Activated CD4-positive, alpha-beta memory T cell treated with anti-CD3 and anti-CD28 coated beads, Interleukin-2, amount 10 ng/mL, durations not matched to agents 7 days and 5 days (primary cell): ENCODE results near the gene ENPP1. TPM values are rescaled to one million over a fixed set of nuclear protein-coding genes. Genes with fewer than 3 reads are reported as not detected.

ENCODE experiments used
- CTCF ChIA-PET: fragments of 350-600 bp; sonication (Branson Sonifier 250); formaldehyde crosslinking; loops from one replicate; lab custom pipeline; 2021; ENCODE audit warnings: antibody characterized with exemption, inconsistent platforms; lab: Charles Lee
- POLR2A ChIA-PET: fragments of 350-600 bp; sonication (Branson Sonifier 250); formaldehyde crosslinking; loops from one replicate; lab custom pipeline; 2021; ENCODE audit warnings: antibody characterized with exemption; lab: Charles Lee
- DNase-seq: peaks from one replicate; pipeline ENCODE4 v3.0.0-alpha.2; 2020
- H3K27ac Mint-ChIP-seq: one replicate; pipeline ENCODE4 v1.8.0; 2021; ENCODE audit warnings: mild to moderate bottlenecking, mixed read lengths
- H3K27me3 Mint-ChIP-seq: one replicate; pipeline ENCODE4 v1.8.0; 2021; ENCODE audit warnings: mixed read lengths
- H3K36me3 Mint-ChIP-seq: one replicate; pipeline ENCODE4 v1.8.0; 2021; ENCODE audit warnings: low read depth, mixed read lengths
- H3K4me1 Mint-ChIP-seq: one replicate; pipeline ENCODE4 v1.8.0; 2021; ENCODE audit warnings: mixed read lengths
- H3K4me3 Mint-ChIP-seq: one replicate; pipeline ENCODE4 v1.8.0; 2021; ENCODE audit warnings: mild to moderate bottlenecking, mixed read lengths
- H3K9me3 Mint-ChIP-seq: one replicate; pipeline ENCODE4 v1.8.0; 2021; ENCODE audit warnings: mixed read lengths
- total RNA-seq, 2 experiments: library from RNA; stranded (reverse); gene quantifications; one replicate each; pipeline ENCODE4 v1.2.3, GENCODE V29; 2021

ENPP1 gene
- total RNA-seq, 2 experiments from 2014 or later, result 0.48 to 0.53 TPM

GRCh38 chr6:131823276-131823902 lies 15.6 kb downstream of the ENPP1 start:
- Mint-ChIP-seq H3K4me1 (no peaks in the 10 kb centered on the region), H3K4me3 (no peak overlapping the region), H3K36me3 (no peaks in the 10 kb centered on the region), H3K27me3 (peaks cover 21% of the 10 kb centered on the region), H3K27ac (no peak overlapping the region), H3K9me3 (no peaks in the 10 kb centered on the region)
- DNase-seq, result no peak
- ChIA-PET POLR2A (no interaction called here), CTCF (no interaction called here)

GRCh38 chr6:131825946-131826345 lies 18.1 kb downstream of the ENPP1 start:
- Mint-ChIP-seq H3K9me3 (no peaks in the 10 kb centered on the region), H3K36me3 (no peaks in the 10 kb centered on the region), H3K27ac (no peak overlapping the region), H3K27me3 (peaks cover 21% of the 10 kb centered on the region), H3K4me3 (no peak overlapping the region), H3K4me1 (no peaks in the 10 kb centered on the region)
- ChIA-PET CTCF (interaction anchor here (0.6 kb wide), 1 partner anchor 23 kb away, joined by 4 read pairs; no protein-coding TSS in a partner anchor), POLR2A (no interaction called here)
- DNase-seq, result no peak

GRCh38 chr6:131828080-131828479 lies 20.3 kb downstream of the ENPP1 start:
- Mint-ChIP-seq H3K9me3 (no peaks in the 10 kb centered on the region), H3K27me3 (peaks cover 16% of the 10 kb centered on the region), H3K27ac (no peak overlapping the region), H3K4me1 (no peaks in the 10 kb centered on the region), H3K4me3 (no peak overlapping the region), H3K36me3 (no peaks in the 10 kb centered on the region)
- CTCF ChIA-PET, result interaction anchor here (1.0 kb wide), 1 partner anchor 18 kb away, joined by 3 read pairs; no protein-coding TSS in a partner anchor
- POLR2A ChIA-PET, result no interaction called here
- no peak for DNase-seq

GRCh38 chr6:131828951-131829350 lies 21.1 kb downstream of the ENPP1 start:
- no peaks in the 10 kb centered on the region for H3K4me1 Mint-ChIP-seq
- H3K27ac Mint-ChIP-seq, result no peak overlapping the region
- no peak for DNase-seq
- no peak overlapping the region for H3K4me3 Mint-ChIP-seq
- no peaks in the 10 kb centered on the region for H3K9me3 Mint-ChIP-seq
- H3K27me3 Mint-ChIP-seq, result peaks cover 10% of the 10 kb centered on the region
- ChIA-PET CTCF (no interaction called here), POLR2A (no interaction called here)
- H3K36me3 Mint-ChIP-seq, result no peaks in the 10 kb centered on the region

- POLR2A ChIA-PET, result no interaction called here
- H3K4me3 Mint-ChIP-seq, result no peak overlapping the region
These were observed 23.6 kb downstream of the ENPP1 start for GRCh38 chr6:131831392-131831791.

GRCh38 chr6:131831886-131832285 lies 24.1 kb downstream of the ENPP1 start:
- no peaks in the 10 kb centered on the region for H3K36me3 Mint-ChIP-seq
- DNase-seq, result no peak
- CTCF ChIA-PET, result interaction anchor here (0.6 kb wide), 1 partner anchor 116 kb away, joined by 3 read pairs; no protein-coding TSS in a partner anchor

More at GRCh38 chr6:131831392-131831791, 23.6 kb downstream of the ENPP1 start:
- CTCF ChIA-PET, result no interaction called here
- Mint-ChIP-seq H3K9me3 (no peaks in the 10 kb centered on the region), H3K27ac (no peak overlapping the region), H3K36me3 (no peaks in the 10 kb centered on the region), H3K27me3 (peaks cover 9% of the 10 kb centered on the region), H3K4me1 (no peaks in the 10 kb centered on the region)
- DNase-seq, result no peak

GRCh38 chr6:131832363-131832762 lies 24.5 kb downstream of the ENPP1 start:
- Mint-ChIP-seq H3K27me3 (peaks cover 6% of the 10 kb centered on the region), H3K36me3 (no peaks in the 10 kb centered on the region), H3K9me3 (no peaks in the 10 kb centered on the region), H3K4me1 (no peaks in the 10 kb centered on the region), H3K4me3 (no peak overlapping the region), H3K27ac (no peak overlapping the region)
- POLR2A ChIA-PET, result no interaction called here
- no peak for DNase-seq
- CTCF ChIA-PET, result interaction anchor here (0.6 kb wide), 1 partner anchor 117 kb away, joined by 3 read pairs; no protein-coding TSS in a partner anchor

More at GRCh38 chr6:131831886-131832285, 24.1 kb downstream of the ENPP1 start:
- Mint-ChIP-seq H3K27me3 (peaks cover 6% of the 10 kb centered on the region), H3K4me3 (no peak overlapping the region), H3K4me1 (no peaks in the 10 kb centered on the region), H3K27ac (no peak overlapping the region), H3K9me3 (no peaks in the 10 kb centered on the region)
- POLR2A ChIA-PET, result no interaction called here

GRCh38 chr6:131838051-131838450 lies 30.2 kb downstream of the ENPP1 start:
- CTCF ChIA-PET, result no interaction called here
- Mint-ChIP-seq H3K9me3 (no peaks in the 10 kb centered on the region), H3K27ac (no peak overlapping the region), H3K4me3 (no peak overlapping the region), H3K27me3 (peaks cover 5% of the 10 kb centered on the region), H3K4me1 (no peaks in the 10 kb centered on the region), H3K36me3 (no peaks in the 10 kb centered on the region)
- POLR2A ChIA-PET, result no interaction called here
- DNase-seq, result no peak

GRCh38 chr6:131839388-131839787 lies 31.6 kb downstream of the ENPP1 start:
- no peak for DNase-seq
- no peaks in the 10 kb centered on the region for H3K36me3 Mint-ChIP-seq
- POLR2A ChIA-PET, result no interaction called here
- H3K27ac Mint-ChIP-seq, result no peak overlapping the region
- H3K9me3 Mint-ChIP-seq, result no peaks in the 10 kb centered on the region
- peaks cover 5% of the 10 kb centered on the region for H3K27me3 Mint-ChIP-seq
- CTCF ChIA-PET, result no interaction called here
- H3K4me3 Mint-ChIP-seq, result no peak overlapping the region
- no peaks in the 10 kb centered on the region for H3K4me1 Mint-ChIP-seq

- H3K4me3 Mint-ChIP-seq, result no peak overlapping the region
- no peaks in the 10 kb centered on the region for H3K9me3 Mint-ChIP-seq
- H3K4me1 Mint-ChIP-seq, result no peaks in the 10 kb centered on the region
- H3K27me3 Mint-ChIP-seq, result peaks cover 5% of the 10 kb centered on the region
- no peak for DNase-seq
- ChIA-PET POLR2A (no interaction called here), CTCF (no interaction called here)
- H3K27ac Mint-ChIP-seq, result no peak overlapping the region
- H3K36me3 Mint-ChIP-seq, result no peaks in the 10 kb centered on the region
These were observed 32.6 kb downstream of the ENPP1 start for GRCh38 chr6:131840441-131840840.

GRCh38 chr6:131840936-131841583 lies 33.2 kb downstream of the ENPP1 start:
- ChIA-PET CTCF (no interaction called here), POLR2A (no interaction called here)
- Mint-ChIP-seq H3K9me3 (no peaks in the 10 kb centered on the region), H3K36me3 (no peaks in the 10 kb centered on the region), H3K4me3 (no peak overlapping the region), H3K4me1 (no peaks in the 10 kb centered on the region), H3K27me3 (peaks cover 5% of the 10 kb centered on the region), H3K27ac (no peak overlapping the region)
- no peak for DNase-seq

GRCh38 chr6:131843768-131844167 lies 35.9 kb downstream of the ENPP1 start:
- CTCF ChIA-PET, result no interaction called here
- Mint-ChIP-seq H3K27me3 (peaks cover 5% of the 10 kb centered on the region), H3K4me3 (no peak overlapping the region), H3K9me3 (no peaks in the 10 kb centered on the region), H3K36me3 (no peaks in the 10 kb centered on the region), H3K27ac (no peak overlapping the region), H3K4me1 (no peaks in the 10 kb centered on the region)
- POLR2A ChIA-PET, result no interaction called here
- no peak for DNase-seq

GRCh38 chr6:131844243-131844841 lies 36.5 kb downstream of the ENPP1 start:
- no peak overlapping the region for H3K27ac Mint-ChIP-seq
- ChIA-PET CTCF (interaction anchor here (1.0 kb wide), 1 partner anchor 66 kb away, joined by 3 read pairs; no protein-coding TSS in a partner anchor), POLR2A (no interaction called here)
- H3K4me1 Mint-ChIP-seq, result no peaks in the 10 kb centered on the region
- no peak for DNase-seq
- H3K9me3 Mint-ChIP-seq, result no peaks in the 10 kb centered on the region
- H3K4me3 Mint-ChIP-seq, result no peak overlapping the region
- H3K36me3 Mint-ChIP-seq, result no peaks in the 10 kb centered on the region
- H3K27me3 Mint-ChIP-seq, result peaks cover 3% of the 10 kb centered on the region
